Keratinocyte (primary cell): ENCODE data around the gene TMEM266. TPM values are rescaled to one million over a fixed set of nuclear protein-coding genes. Genes with fewer than 3 reads are reported as not detected.

Experiments
- DNase-seq: peaks from one replicate; pipeline ENCODE4 v3.0.0-alpha.2; 2011; ENCODE audit warnings: low read depth, missing footprints, low spot score
- FAIRE-seq: peaks from 2 replicates; lab custom pipeline; 2011; peaks lifted over from hg19 to GRCh38; lab: Jason Lieb, UNC
- H2AFZ ChIP-seq: 2 replicates; pipeline ENCODE4 v1.6.0; 2012; ENCODE audit warnings: low read length, control low read depth, inconsistent platforms; ENCODE audit not compliant: control insufficient read depth
- H3K27ac ChIP-seq: 2 replicates; pipeline ENCODE4 v1.5.1; 2011; ENCODE audit warnings: low read length; ENCODE audit not compliant: control insufficient read depth, insufficient read depth
- H3K27me3 ChIP-seq: 3 replicates; pipeline ENCODE4 v1.6.0; 2011; ENCODE audit warnings: low read length; ENCODE audit not compliant: control insufficient read depth, insufficient read depth; ENCODE audit errors: extremely low read depth
- H3K36me3 ChIP-seq, 2 experiments: 2 replicates in 1 of 2; 3 replicates in 1 of 2; pipeline ENCODE4 v1.5.1; 2011; ENCODE audit warnings: low read length in 2 of 2, mild to moderate bottlenecking in 1 of 2; ENCODE audit not compliant: control insufficient read depth in 2 of 2, insufficient read depth in 2 of 2; ENCODE audit errors: extremely low read depth in 1 of 2
- H3K4me1 ChIP-seq: 3 replicates; pipeline ENCODE4 v1.5.1; 2011; ENCODE audit warnings: low read length; ENCODE audit not compliant: control insufficient read depth, insufficient read depth; ENCODE audit errors: extremely low read depth
- H3K4me2 ChIP-seq: 3 replicates; pipeline ENCODE4 v1.6.0; 2011; ENCODE audit warnings: low read depth, low read length; ENCODE audit not compliant: control insufficient read depth, insufficient read depth; ENCODE audit errors: extremely low read depth
- H3K4me3 ChIP-seq, 3 experiments: fragments of 200-600 bp in 1 of 3; sonication (generic) in 1 of 3; 2 replicates in 2 of 3; 3 replicates in 1 of 3; pipeline ENCODE4 v1.5.1; 2011 to 2016; ENCODE audit warnings: low read length in 3 of 3, mild to moderate bottlenecking in 3 of 3, control low read depth in 2 of 3, inconsistent platforms in 1 of 3, low read depth in 1 of 3, mixed read lengths in 1 of 3, mixed run types in 1 of 3, moderate library complexity in 1 of 3; ENCODE audit not compliant: control insufficient read depth in 2 of 3, insufficient read depth in 2 of 3; ENCODE audit errors: extremely low read depth in 1 of 3
- H3K79me2 ChIP-seq: 2 replicates; pipeline ENCODE4 v1.6.0; 2012; ENCODE audit warnings: low read length; ENCODE audit not compliant: control insufficient read depth, insufficient read depth
- H3K9ac ChIP-seq: 3 replicates; pipeline ENCODE4 v1.6.0; 2011; ENCODE audit warnings: low read length; ENCODE audit not compliant: control insufficient read depth, insufficient read depth; ENCODE audit errors: extremely low read depth
- H3K9me1 ChIP-seq: 3 replicates; pipeline ENCODE4 v1.6.0; 2011; ENCODE audit warnings: low read length; ENCODE audit not compliant: control insufficient read depth, insufficient read depth; ENCODE audit errors: extremely low read depth
- H3K9me3 ChIP-seq: 2 replicates; pipeline ENCODE4 v1.5.1; 2012; ENCODE audit warnings: low read depth, low read length; ENCODE audit not compliant: control insufficient read depth
- H4K20me1 ChIP-seq: 3 replicates; pipeline ENCODE4 v1.6.0; 2011; ENCODE audit warnings: low read length; ENCODE audit not compliant: control insufficient read depth, insufficient read depth; ENCODE audit errors: extremely low read depth
- EZH2 ChIP-seq: IDR thresholded peaks from one replicate; pipeline ENCODE4 v1.6.1; 2012; ENCODE audit warnings: inconsistent platforms, mild to moderate bottlenecking, low read length, moderate library complexity
- dilution Hi-C: fragments of 300-500 bp; cut with MboI; formaldehyde crosslinking; loops from one replicate; pipeline ENCODE4 v1.7.0; 2020; ENCODE audit warnings: low sequenced_read_pairs; ENCODE audit not compliant: extremely low pct_ligation_motif_present
- polyA plus RNA-seq, 5 experiments: library from polyadenylated mRNA; depleted of rRNA in 3 of 5; stranded (reverse) in 3 of 5; stranded (forward) in 1 of 5; unstranded in 1 of 5; fragments of >200 nt; gene quantifications; 1 replicate in 1 of 5; 2 replicates in 3 of 5; 3 replicates in 1 of 5; pipeline versions ENCODE4 v1.2.1 to v1.2.3, GENCODE V29; 2011 to 2012; ENCODE audit warnings: missing spikeins in 2 of 5, low read depth in 1 of 5, low replicate concordance in 1 of 5
- TF ChIP-seq, protein P1 (sequence below), 3 experiments: IDR thresholded peaks in 1 of 3; conservative IDR thresholded peaks in 1 of 3; optimal IDR thresholded peaks in 1 of 3; 2 replicates in 2 of 3; 3 replicates in 1 of 3; pipeline versions ENCODE3 to v1.5.1; 2011; ENCODE audit warnings: low read length in 3 of 3, mild to moderate bottlenecking in 3 of 3, moderate library complexity in 2 of 3, control low read depth in 1 of 3, inconsistent platforms in 1 of 3; ENCODE audit not compliant: insufficient read depth in 2 of 3; ENCODE audit errors: extremely low read depth in 1 of 3

Gene TMEM266
- polyA plus RNA-seq, 1 donor (not counting 4 experiments of a cell fraction or from before 2014, with no cell fraction given): 0.03 TPM

DNA sequence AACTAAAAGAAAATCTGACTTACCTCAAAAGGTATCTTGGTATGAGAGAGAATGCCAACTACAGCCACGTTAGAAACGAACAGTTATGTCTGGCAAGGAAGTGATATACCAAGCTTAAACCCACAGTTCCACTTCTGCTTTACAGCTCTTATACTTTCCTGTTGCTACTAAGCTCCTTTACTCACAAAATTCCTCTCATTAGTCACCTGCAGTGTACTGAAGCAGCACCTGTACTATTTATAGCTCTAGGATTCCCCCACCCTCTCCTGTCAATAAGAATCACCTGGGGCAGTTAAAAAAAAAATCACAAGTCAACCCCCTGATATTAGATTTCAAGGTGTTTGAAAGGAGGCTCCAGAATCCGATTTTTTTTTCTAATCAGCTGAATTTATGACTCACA lies 2.9 kb upstream of the TMEM266 start:
- Histone ChIP-seq H4K20me1 (no peaks in the 10 kb centered on the region), H3K27me3 (peaks cover 28% of the 10 kb centered on the region), H3K9ac (peak overlapping the region; percentile 48), H3K79me2 (no peaks in the 10 kb centered on the region), H3K4me2 (peak overlapping the region; percentile 93), H3K9me3 (no peaks in the 10 kb centered on the region), H3K9me1 (no peaks in the 10 kb centered on the region), H3K36me3 (no peaks in the 10 kb centered on the region), H3K4me3 (peak overlapping the region in 2 of 3 experiments; percentile 65 to 69), H3K4me1 (peaks cover 17% of the 10 kb centered on the region), H3K27ac (peak overlapping the region; percentile 34), H2AFZ (no peak overlapping the region)
- DNase-seq (no peak), FAIRE-seq (peak; percentile 23)
- no peak for TF ChIP-seq EZH2
- TF ChIP-seq, protein P1, sequence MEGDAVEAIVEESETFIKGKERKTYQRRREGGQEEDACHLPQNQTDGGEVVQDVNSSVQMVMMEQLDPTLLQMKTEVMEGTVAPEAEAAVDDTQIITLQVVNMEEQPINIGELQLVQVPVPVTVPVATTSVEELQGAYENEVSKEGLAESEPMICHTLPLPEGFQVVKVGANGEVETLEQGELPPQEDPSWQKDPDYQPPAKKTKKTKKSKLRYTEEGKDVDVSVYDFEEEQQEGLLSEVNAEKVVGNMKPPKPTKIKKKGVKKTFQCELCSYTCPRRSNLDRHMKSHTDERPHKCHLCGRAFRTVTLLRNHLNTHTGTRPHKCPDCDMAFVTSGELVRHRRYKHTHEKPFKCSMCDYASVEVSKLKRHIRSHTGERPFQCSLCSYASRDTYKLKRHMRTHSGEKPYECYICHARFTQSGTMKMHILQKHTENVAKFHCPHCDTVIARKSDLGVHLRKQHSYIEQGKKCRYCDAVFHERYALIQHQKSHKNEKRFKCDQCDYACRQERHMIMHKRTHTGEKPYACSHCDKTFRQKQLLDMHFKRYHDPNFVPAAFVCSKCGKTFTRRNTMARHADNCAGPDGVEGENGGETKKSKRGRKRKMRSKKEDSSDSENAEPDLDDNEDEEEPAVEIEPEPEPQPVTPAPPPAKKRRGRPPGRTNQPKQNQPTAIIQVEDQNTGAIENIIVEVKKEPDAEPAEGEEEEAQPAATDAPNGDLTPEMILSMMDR (optimal IDR thresholded peaks at IDR 0.05 in 1 of 3, IDR thresholded peaks at IDR 0.05 in 1 of 3, conservative IDR thresholded peaks at IDR 0.05 in 1 of 3; ENCODE audit: extremely low read depth in 1 of 3, insufficient read depth in 2 of 3, low read length in 3 of 3): no peak
- dilution Hi-C loops: no loop called here

DNA sequence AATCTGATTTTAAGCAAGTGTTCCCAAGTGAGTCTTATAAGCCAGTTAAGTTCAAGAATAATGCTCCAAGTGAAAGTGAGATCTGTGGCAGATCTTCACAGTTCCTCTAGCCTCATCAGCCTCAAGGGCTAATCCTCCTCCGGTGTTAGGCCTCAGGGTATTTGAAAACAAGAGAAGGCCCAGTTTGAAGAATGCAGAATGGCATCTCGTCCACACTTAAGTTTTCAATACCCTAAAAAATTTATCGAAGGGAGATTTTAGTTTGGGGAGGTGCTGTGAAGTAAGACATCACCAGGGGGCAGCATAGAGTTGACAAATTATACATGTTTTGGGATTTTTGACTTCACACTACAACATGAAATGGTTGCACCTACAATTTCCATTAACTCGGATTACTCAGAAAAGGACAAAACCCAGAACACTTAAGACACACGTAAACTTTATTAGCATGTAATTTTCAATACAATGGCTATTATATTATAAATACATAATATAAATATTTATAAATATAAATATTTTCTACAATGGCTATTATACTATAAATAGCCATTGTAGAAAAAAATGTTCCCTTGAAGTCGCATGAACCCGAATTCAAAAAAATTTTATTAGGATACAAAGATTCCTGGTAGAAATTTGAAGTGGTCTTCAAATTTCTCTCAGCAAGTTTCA lies 2.3 kb upstream of the TMEM266 start:
- H3K9me3 ChIP-seq: no peaks in the 10 kb centered on the region
- FAIRE-seq (peak; percentile 76), DNase-seq (no peak)
- H3K79me2 ChIP-seq: no peaks in the 10 kb centered on the region
- no peaks in the 10 kb centered on the region for H4K20me1 ChIP-seq
- H3K27ac ChIP-seq: peak overlapping the region; percentile 34
- dilution Hi-C loops: no loop called here
- H3K4me1 ChIP-seq: peaks cover 17% of the 10 kb centered on the region
- peaks cover 28% of the 10 kb centered on the region for H3K27me3 ChIP-seq
- H3K9ac ChIP-seq: peak overlapping the region; percentile 48
- H3K4me3 ChIP-seq: peak overlapping the region in 2 of 3 experiments; percentile 65 to 69
- H3K4me2 ChIP-seq: peak overlapping the region; percentile 93
- no peak for TF ChIP-seq EZH2
- TF ChIP-seq, protein P1 (optimal IDR thresholded peaks at IDR 0.05 in 1 of 3, IDR thresholded peaks at IDR 0.05 in 1 of 3, conservative IDR thresholded peaks at IDR 0.05 in 1 of 3; ENCODE audit: extremely low read depth in 1 of 3, insufficient read depth in 2 of 3, low read length in 3 of 3): peak in 2 of 3 experiments; percentile 61 to 68
- H3K36me3 ChIP-seq: no peaks in the 10 kb centered on the region
- no peaks in the 10 kb centered on the region for H3K9me1 ChIP-seq
- peak overlapping the region; percentile 71 for H2AFZ ChIP-seq
